Measurements from ENCODE around the gene RNASE4.
"Not testable (repeated sequence)": the region's sequence is repeated elsewhere in the genome, so short reads cannot be mapped to it uniquely, and the experiment has no call there.

Gene RNASE4

DNA sequence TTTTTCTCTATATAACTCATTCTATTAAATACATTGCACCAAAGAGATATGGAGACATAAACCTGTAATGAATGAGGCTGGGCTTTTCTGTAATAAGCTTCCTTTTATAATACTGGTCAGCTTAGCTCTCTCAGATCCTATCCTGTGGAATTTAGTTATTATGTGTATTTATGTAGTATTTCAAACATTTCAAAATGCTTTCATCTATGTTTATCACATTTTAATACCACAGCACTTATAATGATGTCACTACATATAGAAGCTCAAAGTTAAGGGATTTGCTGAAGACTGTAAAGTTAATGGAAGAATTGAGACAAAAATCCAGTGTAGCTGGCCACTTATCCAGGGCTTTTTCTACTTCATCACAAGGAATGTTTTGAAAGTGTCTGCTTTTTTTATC is 15.6 kb downstream of the RNASE4 start:
- DNase-seq, result no peak

DNA sequence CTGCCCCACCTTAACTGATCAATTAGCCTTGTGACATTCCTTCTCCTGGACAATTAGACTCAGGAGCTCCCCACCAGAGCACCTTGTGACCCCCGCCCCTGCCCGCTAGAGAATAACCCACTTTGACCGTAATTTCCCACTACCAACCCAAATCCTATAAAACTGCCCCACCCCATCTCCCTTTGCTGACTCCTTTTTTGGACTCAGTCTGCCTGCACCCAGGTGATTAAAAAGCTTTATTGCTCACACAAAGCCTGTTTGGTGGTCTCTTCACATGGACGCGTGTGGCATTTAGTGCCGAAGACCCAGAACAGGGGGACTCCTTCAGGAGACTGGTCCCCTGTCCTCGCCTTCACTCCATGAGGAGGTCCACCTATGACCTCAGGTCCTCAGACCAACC is 16.6 kb downstream of the RNASE4 start:
- not testable (repeated sequence) for DNase-seq

GRCh38 chr14:20706657-20707355 is 22.4 kb downstream of the RNASE4 start:
- DNase-seq, result no peak

- DNase-seq, result no peak
Measured at GRCh38 chr14:20707622-20708021, 23.3 kb downstream of the RNASE4 start.

- DNase-seq, result no peak
Measured at GRCh38 chr14:20711261-20711660, 26.9 kb downstream of the RNASE4 start.

GRCh38 chr14:20711685-20712084 is 27.3 kb downstream of the RNASE4 start:
- no peak for DNase-seq

DNA sequence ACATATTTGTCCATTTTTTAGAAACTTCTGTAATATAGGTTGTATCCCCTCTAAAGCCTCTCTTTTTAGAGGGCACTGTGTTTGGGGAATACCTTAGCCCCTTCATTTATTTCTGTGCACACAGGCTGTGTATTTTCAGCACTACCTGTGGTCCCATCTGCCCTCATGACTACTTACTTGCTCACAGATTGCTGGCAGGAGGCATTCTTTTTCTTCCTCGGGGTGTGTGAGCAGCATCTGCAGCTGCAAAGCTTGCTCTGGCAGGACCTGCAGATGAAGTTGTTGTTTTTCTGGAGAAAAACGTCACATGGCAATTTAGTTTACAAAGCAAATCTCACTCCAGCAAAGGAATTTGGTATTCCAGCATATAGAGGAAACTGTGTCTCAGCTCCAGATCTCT is 28.5 kb downstream of the RNASE4 start:
- no peak for DNase-seq

DNA sequence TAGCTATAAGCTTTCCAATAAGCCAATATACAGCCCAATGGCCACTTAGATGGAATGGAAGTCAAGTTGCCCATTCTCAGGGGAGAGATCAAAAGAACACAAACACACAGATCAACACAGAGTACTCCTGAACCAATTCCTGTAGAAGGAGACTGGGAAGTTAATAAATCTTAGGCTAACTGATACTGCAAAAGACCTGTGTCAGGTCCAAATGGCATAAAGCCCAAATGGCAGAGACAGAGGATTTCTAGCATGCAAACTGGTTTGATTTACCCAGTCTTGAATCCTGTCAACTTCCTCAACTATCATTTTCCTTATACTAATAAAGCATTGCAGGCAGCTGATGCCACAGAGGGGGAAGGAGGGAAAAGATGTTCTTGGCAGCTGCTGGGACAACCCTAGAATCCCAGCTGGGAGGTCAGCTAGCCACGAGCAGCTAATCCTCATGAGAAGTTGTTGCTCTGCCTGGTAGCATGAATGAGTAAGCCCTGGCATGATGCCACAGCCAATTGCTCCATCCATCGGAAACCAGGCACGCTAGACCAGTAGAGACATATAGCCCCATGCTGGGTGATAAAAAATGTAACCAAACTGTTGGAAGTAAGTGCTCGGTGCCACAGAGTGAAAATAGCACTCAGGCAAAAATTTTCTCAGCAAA is 30.4 kb downstream of the RNASE4 start:
- DNase-seq, result no peak

- DNase-seq, result no peak
Measured at GRCh38 chr14:20719777-20720176, 35.4 kb downstream of the RNASE4 start.

- DNase-seq, result no peak
Measured at GRCh38 chr14:20720741-20721140, 36.4 kb downstream of the RNASE4 start.

GRCh38 chr14:20722016-20722415 is 37.7 kb downstream of the RNASE4 start:
- DNase-seq, result no peak

- DNase-seq, result no peak
Measured at GRCh38 chr14:20723488-20723887, 39.1 kb downstream of the RNASE4 start.

- DNase-seq, result not testable (repeated sequence)
Measured at GRCh38 chr14:20726121-20726520, 41.8 kb downstream of the RNASE4 start.

- DNase-seq, result no peak
Measured at GRCh38 chr14:20726531-20726930, 42.2 kb downstream of the RNASE4 start.

DNA sequence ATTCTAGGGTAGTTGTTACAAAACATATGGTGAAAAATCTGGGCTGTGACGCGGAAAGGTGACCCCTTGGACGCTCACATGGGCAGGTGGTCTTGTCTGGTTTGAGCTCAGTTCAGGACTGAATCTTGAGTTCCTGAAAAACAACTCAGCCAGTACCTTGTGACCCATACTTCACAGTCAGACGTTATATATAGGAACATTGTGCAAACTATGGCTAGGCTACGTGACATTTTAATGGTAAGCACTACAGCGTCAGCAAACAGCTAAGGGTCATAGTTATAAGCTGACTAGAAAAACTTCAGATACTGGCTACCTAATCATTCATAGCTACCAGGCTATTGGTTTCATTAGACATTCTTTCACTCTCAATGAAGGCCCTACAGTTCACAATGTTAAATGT is 46.5 kb downstream of the RNASE4 start:
- DNase-seq, result no peak

DNA sequence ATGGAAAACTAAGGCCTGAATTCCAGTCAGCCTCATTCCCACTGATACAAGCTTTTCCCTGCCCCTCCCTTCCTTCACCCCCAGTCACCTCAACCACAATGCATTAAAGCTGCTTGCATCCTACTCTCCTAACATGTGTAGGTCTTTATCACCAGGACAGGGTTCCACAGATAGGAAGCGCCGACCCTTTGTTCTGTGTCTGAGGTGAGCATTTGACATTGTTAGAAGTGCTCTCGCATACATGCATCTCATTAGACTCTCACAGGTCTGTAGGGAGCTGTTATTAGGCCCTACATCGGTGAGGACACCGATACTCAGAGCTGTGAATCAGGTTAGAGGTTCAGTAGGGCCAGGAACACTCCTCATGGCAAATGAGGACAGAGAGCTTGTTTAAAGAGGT is 48.1 kb downstream of the RNASE4 start:
- no peak for DNase-seq

DNA sequence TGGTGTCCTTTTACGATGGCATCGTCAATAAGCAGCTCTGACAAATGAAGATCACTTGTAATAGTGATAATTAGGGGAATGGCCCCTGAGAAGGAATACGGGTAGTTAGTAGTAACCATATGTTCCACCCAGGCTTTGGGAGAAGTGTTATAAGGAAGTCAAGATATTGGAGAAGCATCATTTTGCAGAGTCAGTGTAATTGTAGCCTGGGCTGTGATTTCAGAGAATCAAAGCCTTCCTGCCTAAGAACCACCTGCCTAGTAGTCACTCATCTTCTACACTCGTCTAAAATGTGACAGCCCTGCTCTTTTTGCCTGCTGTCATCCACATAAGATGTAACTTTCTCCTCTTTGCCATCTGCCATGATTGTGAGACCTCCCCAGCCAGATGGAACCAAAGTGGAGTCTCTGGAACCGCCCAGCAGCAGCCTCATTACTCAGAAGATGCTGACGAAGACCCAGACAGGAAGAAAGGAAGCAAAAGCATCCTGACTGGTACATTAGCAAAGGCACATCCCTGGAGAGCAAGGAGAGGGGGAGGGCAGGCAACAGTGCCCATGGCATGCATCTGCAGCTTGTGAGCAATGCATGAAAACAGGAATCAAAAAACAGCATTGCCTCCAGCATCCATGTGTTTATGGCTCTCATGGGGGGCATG is 48.7 kb downstream of the RNASE4 start:
- no peak for DNase-seq

- DNase-seq, result no peak
Measured at GRCh38 chr14:20733684-20734429, 49.5 kb downstream of the RNASE4 start.

GRCh38 chr14:20734430-20734806 is 50.1 kb downstream of the RNASE4 start:
- no peak for DNase-seq

DNA sequence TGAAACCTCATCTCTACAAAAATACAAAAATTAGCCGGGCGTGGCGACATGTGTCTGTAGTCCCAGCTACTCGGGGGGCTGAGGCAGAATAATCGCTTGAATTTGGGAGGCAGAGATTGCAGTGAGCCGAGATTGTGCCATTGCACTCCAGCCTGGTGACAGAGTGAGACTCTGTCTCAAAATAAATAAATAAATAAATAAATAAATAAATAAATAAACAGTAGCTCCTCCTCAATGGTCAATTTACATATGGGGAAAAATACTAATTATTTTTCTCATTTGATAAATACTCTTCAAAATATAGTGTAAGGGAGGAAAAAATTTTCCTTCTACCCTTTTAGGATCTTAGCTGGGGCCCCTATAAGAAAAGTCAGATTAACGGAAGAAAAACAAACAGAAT is 53.9 kb downstream of the RNASE4 start:
- DNase-seq, result not testable (repeated sequence)

GRCh38 chr14:20742132-20742531 is 57.8 kb downstream of the RNASE4 start:
- no peak for DNase-seq

DNA sequence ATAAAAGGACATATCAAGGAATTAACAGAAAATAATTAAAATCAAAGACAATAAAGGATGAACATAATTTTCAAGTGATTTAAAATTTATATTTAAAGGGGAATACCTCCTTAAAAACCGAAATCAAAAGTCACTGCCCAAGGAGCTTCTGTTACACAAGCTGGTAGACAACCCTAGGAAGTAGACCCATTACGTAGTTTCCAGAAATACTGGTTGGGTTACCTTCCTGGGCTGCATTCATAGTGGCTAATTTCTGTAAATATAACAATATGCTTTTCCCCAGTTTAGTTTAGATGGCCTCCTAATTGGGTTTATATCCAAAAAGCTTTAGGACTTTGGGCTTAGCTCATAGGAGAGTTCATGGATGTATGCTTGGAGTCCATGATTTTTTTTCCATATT is 59.2 kb downstream of the RNASE4 start:
- DNase-seq, result no peak

DNA sequence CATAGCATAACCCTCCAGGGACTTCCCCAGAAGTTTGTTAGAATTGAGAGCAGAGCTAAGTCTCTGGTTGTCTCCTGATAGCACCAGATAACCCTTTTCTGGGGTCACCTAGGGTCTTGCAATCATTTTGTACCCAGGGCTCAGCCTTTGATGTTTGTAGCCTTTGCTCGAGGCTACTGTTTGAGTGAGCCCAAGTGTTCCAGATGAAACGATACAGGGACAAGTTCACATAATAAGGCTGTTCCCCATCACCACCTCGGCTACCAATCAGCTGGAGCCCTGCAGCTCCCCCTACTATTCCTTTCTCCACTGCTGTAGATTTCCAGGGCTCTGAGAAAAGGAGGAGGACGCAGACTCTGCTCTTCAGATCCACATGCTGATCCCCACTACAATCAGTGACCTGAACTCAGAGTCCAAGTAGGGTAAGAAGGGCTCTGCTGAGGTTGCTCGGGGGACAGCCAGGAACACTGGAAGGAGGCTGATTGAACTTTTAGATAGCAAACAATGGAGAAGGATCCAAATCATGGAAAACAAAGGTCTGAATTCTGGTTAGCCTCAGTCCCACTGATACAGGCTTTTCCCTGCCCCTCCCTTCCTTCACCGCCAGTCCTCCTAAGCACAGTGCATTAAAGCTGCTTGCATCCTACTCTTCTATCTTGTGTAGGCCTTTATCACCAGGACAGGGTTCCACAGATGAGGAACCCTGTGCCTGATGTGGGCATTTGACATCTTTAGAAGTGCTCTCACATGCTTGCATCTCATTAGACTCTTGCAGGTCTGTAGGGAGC is 61.4 kb downstream of the RNASE4 start, which contains the start of gene EDDM3A:
Gene EDDM3A (plus strand): TSS at position 317 of the 788 bp plus-strand sequence. CDS start 1,694 bp downstream, outside the sequence.
- DNase-seq, result no peak
